ENCODE measurements around the gene DPEP2.
"Not testable (repeated sequence)": the region's sequence is repeated elsewhere in the genome, so short reads cannot be mapped to it uniquely, and the experiment has no call there.

DNA sequence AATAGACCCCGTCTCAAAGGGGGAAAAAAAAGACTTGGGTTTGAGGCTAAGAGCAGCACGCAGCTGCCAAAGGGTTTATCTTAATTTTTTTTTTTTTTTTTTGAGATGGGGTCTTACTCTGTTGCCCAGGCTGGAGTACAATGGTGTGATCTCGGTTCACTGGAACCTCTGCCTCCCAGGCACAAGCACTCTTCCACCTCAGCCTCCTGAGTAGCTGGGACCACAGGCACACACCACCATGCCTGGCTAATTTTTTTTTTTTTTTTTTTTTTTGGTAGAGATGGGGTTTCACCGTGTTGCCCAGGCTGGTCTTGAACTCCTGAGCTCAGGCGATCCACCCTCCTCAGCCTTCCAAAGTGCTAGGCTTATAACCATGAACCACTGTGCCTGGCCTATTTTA, 61.6 kb downstream of the DPEP2 start:
- TF ChIP-seq, protein P1, sequence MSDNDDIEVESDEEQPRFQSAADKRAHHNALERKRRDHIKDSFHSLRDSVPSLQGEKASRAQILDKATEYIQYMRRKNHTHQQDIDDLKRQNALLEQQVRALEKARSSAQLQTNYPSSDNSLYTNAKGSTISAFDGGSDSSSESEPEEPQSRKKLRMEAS (IDR thresholded peaks at IDR 0.05; ENCODE audit: low read depth, low read length): not testable (repeated sequence)
- TF ChIP-seq, protein P2, sequence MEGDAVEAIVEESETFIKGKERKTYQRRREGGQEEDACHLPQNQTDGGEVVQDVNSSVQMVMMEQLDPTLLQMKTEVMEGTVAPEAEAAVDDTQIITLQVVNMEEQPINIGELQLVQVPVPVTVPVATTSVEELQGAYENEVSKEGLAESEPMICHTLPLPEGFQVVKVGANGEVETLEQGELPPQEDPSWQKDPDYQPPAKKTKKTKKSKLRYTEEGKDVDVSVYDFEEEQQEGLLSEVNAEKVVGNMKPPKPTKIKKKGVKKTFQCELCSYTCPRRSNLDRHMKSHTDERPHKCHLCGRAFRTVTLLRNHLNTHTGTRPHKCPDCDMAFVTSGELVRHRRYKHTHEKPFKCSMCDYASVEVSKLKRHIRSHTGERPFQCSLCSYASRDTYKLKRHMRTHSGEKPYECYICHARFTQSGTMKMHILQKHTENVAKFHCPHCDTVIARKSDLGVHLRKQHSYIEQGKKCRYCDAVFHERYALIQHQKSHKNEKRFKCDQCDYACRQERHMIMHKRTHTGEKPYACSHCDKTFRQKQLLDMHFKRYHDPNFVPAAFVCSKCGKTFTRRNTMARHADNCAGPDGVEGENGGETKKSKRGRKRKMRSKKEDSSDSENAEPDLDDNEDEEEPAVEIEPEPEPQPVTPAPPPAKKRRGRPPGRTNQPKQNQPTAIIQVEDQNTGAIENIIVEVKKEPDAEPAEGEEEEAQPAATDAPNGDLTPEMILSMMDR (IDR thresholded peaks at IDR 0.05 in 2 of 3, conservative IDR thresholded peaks at IDR 0.05 in 1 of 3; ENCODE audit: control insufficient read depth in 2 of 3, extremely low read depth in 1 of 3, insufficient read depth in 1 of 3, low read depth in 3 of 3, low read length in 3 of 3): not testable (repeated sequence)
- TF ChIP-seq RAD21 (IDR thresholded peaks at IDR 0.05; ENCODE audit: insufficient read depth, low read depth, low read length); POLR2A (IDR thresholded peaks at IDR 0.05; ENCODE audit: low read depth, low read length); ZNF24 (IDR thresholded peaks at IDR 0.05); CHD1 (IDR thresholded peaks at IDR 0.05; ENCODE audit: low read depth, low read length); RAD51 (IDR thresholded peaks at IDR 0.05); SP1 (IDR thresholded peaks at IDR 0.05; ENCODE audit: low read depth, low read length); REST (IDR thresholded peaks at IDR 0.05; ENCODE audit: low read depth, low read length); EZH2 (IDR thresholded peaks at IDR 0.05; ENCODE audit: borderline replicate concordance, control insufficient read depth, low read depth, low read length); HDGF (IDR thresholded peaks at IDR 0.05); ZBTB33 (IDR thresholded peaks at IDR 0.05); NFXL1 (IDR thresholded peaks at IDR 0.05; ENCODE audit: borderline replicate concordance): not testable (repeated sequence)

All from GM12878 (cell line).